Measurements from ENCODE around the gene SHPK.

The SHPK gene

GRCh38 chr17:3635474-3636153 lies 436 bp downstream of the SHPK start:
- ChIA-PET CTCF (interaction anchor here (2.1 kb wide), 1 partner anchor 13 kb away, joined by 12 read pairs; no protein-coding TSS in a partner anchor), POLR2A (ENCODE audit: low non-redundant PET) (interaction anchor here (0.6 to 1.9 kb wide), 4 partner anchors 9 to 119 kb away, joined by 3 to 8 read pairs (median 4); partner anchors contain the start of gene TAX1BP3)
- H3K27ac ChIP-seq = peak overlapping the region; percentile 97
- peak; percentile 24 for DNase-seq (ENCODE audit: low spot score)
- no peak for TF ChIP-seq CTCF (conservative IDR thresholded peaks at IDR 0.05; ENCODE audit: low read depth)

- CTCF ChIA-PET = no interaction called here
- TF ChIP-seq CTCF (conservative IDR thresholded peaks at IDR 0.05; ENCODE audit: low read depth) = no peak
- no peak for DNase-seq (ENCODE audit: low spot score)
- POLR2A ChIA-PET (ENCODE audit: low non-redundant PET) = no interaction called here
- H3K27ac ChIP-seq = no peak overlapping the region
Measured at GRCh38 chr17:3632287-3632686, 3.8 kb downstream of the SHPK start.

- CTCF ChIA-PET = no interaction called here
- no peak for DNase-seq (ENCODE audit: low spot score)
- no peak overlapping the region for H3K27ac ChIP-seq
- POLR2A ChIA-PET (ENCODE audit: low non-redundant PET) = no interaction called here
- no peak for TF ChIP-seq CTCF (conservative IDR thresholded peaks at IDR 0.05; ENCODE audit: low read depth)
Measured at GRCh38 chr17:3630781-3631180, 5.3 kb downstream of the SHPK start.

GRCh38 chr17:3627769-3628167 lies 8.3 kb downstream of the SHPK start:
- ChIA-PET POLR2A (ENCODE audit: low non-redundant PET) (no interaction called here), CTCF (interaction anchor here (0.6 kb wide), 1 partner anchor 27 kb away, joined by 3 read pairs; no protein-coding TSS in a partner anchor)

GRCh38 chr17:3626831-3627768 lies 8.9 kb downstream of the SHPK start:
- ChIA-PET CTCF (interaction anchor here (0.6 kb wide), 3 partner anchors 15 to 175 kb away, joined by 3 to 5 read pairs (median 4); no protein-coding TSS in a partner anchor), POLR2A (ENCODE audit: low non-redundant PET) (interaction anchor here (0.8 kb wide), 1 partner anchor 9 kb away, joined by 3 read pairs; the partner anchor contains the start of genes CTNS and SHPK)
- no peak overlapping the region for H3K27ac ChIP-seq
- DNase-seq (ENCODE audit: low spot score) = no peak
- no peak for TF ChIP-seq CTCF (conservative IDR thresholded peaks at IDR 0.05; ENCODE audit: low read depth)

More at GRCh38 chr17:3627769-3628167, 8.3 kb downstream of the SHPK start:
- TF ChIP-seq CTCF (conservative IDR thresholded peaks at IDR 0.05; ENCODE audit: low read depth) = no peak
- DNase-seq (ENCODE audit: low spot score) = no peak
- H3K27ac ChIP-seq = no peak overlapping the region

GRCh38 chr17:3622977-3623594 lies 13.0 kb downstream of the SHPK start:
- H3K27ac ChIP-seq = no peak overlapping the region
- POLR2A ChIA-PET (ENCODE audit: low non-redundant PET) = no interaction called here
- no peak for DNase-seq (ENCODE audit: low spot score)
- TF ChIP-seq CTCF (conservative IDR thresholded peaks at IDR 0.05; ENCODE audit: low read depth) = no peak
- CTCF ChIA-PET = no interaction called here
